ENCODE data around the gene GAREM1.

- TF ChIP-seq CTCF (conservative IDR thresholded peaks at IDR 0.05 in 1 of 2, IDR thresholded peaks at IDR 0.05 in 1 of 2; ENCODE audit: extremely low read depth in 1 of 2, insufficient read depth in 1 of 2, low read depth in 1 of 2, low read length in 2 of 2): no peak
- TF ChIP-seq EZH2 (IDR thresholded peaks at IDR 0.05; ENCODE audit: borderline replicate concordance, low read length): no peak
Measured at GRCh38 chr18:32333781-32334180, 136.9 kb downstream of the GAREM1 start.

All from mammary epithelial cell (primary cell).